ENCODE measurements around the gene ASB6. TPM values are rescaled to one million over a fixed set of nuclear protein-coding genes. Genes with fewer than 3 reads are reported as not detected.

ASB6 gene
- total and polyA plus RNA-seq, 2 of the 13 experiments (the other 11 are each of a cell fraction or from before 2014, with no cell fraction given), result 8.2 to 8.4 TPM

- TF ChIP-seq RBFOX2 (IDR thresholded peaks at IDR 0.05; ENCODE audit: low read depth, low read length) (no peak), ZBTB34 (CRISPR knock-in tag; IDR thresholded peaks at IDR 0.05) (no peak), ZNF512 (CRISPR knock-in tag; IDR thresholded peaks at IDR 0.05) (no peak), ZNF652 (CRISPR knock-in tag; IDR thresholded peaks at IDR 0.05; ENCODE audit: borderline replicate concordance, low read depth) (no peak), FOXA1 (IDR thresholded peaks at IDR 0.05) (no peak), FOXA1 (CRISPR knock-in tag; IDR thresholded peaks at IDR 0.05) (peak; percentile 78), ELF1 (CRISPR knock-in tag; IDR thresholded peaks at IDR 0.05) (no peak), MED13 (CRISPR knock-in tag; IDR thresholded peaks at IDR 0.05) (no peak), MED1 (CRISPR knock-in tag; IDR thresholded peaks at IDR 0.05) (peak; percentile 16; the same call in 1 of the 2 replicates), FOXP4 (CRISPR knock-in tag; IDR thresholded peaks at IDR 0.05) (peak; percentile 38; the same call in 1 of the 2 replicates), SOX13 (IDR thresholded peaks at IDR 0.05) (no peak), SOX13 (CRISPR knock-in tag; conservative IDR thresholded peaks at IDR 0.05 in 1 of 2, IDR thresholded peaks at IDR 0.05 in 1 of 2) (peak in 1 of 2 experiments; percentile 65; a peak in 1 of 4 replicates)
Observed at GRCh38 chr9:129591916-129592315, 50.0 kb downstream of the ASB6 start (continued).
